Stomach (tissue), 4 donors: Measurements from ENCODE around the gene PNRC1.

Experiments used
- POLR2A ChIP-seq, 4 donors: fragments of 450-650 bp; IDR thresholded peaks; one replicate each; pipeline ENCODE4 v1.6.1; 2016; ENCODE audit warnings: antibody characterized with exemption in 4 of 4, control low read depth in 2 of 4, mild to moderate bottlenecking in 1 of 4, moderate library complexity in 1 of 4
- POLR2AphosphoS5 ChIP-seq, 3 donors: sonication (generic); formaldehyde crosslinking; IDR thresholded peaks; one replicate each; pipeline ENCODE4 v1.6.1; 2016; ENCODE audit warnings: antibody characterized with exemption in 3 of 3
- TF ChIP-seq, protein P1 (sequence below), 7 experiments: fragments of 450-650 bp in 4 of 7; fragments of 200-600 bp in 3 of 7; sonication (generic) in 3 of 7; IDR thresholded peaks; one replicate each; pipeline ENCODE4 v1.5.1; 2016 to 2019; ENCODE audit warnings: antibody characterized with exemption in 7 of 7, control low read depth in 2 of 7, mild to moderate bottlenecking in 1 of 7

DNA sequence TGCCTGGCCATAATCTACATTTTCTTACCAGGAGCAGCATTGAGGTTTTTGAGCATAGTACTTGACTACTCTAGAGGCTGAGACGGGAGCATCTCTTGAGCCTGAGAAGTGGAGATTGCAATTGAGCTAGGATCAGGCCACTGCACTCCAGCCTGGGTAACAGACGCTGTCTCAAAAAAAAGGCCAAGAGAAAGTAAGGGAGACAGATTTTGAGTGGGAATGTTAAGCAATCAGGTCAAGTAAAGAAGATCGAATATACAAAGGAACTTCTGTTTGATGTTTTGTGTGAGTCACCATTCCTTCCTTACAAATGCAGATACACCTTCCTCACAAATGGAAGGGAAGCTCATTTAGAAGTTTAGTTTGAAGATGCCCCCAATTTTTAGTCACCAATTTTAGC, 4.4 kb downstream of the PNRC1 start:
- TF ChIP-seq POLR2AphosphoS5 (IDR thresholded peaks at IDR 0.05) (peak in 1 of 3 donors; percentile 5), POLR2A (IDR thresholded peaks at IDR 0.05) (no peak)
- TF ChIP-seq, protein P1, sequence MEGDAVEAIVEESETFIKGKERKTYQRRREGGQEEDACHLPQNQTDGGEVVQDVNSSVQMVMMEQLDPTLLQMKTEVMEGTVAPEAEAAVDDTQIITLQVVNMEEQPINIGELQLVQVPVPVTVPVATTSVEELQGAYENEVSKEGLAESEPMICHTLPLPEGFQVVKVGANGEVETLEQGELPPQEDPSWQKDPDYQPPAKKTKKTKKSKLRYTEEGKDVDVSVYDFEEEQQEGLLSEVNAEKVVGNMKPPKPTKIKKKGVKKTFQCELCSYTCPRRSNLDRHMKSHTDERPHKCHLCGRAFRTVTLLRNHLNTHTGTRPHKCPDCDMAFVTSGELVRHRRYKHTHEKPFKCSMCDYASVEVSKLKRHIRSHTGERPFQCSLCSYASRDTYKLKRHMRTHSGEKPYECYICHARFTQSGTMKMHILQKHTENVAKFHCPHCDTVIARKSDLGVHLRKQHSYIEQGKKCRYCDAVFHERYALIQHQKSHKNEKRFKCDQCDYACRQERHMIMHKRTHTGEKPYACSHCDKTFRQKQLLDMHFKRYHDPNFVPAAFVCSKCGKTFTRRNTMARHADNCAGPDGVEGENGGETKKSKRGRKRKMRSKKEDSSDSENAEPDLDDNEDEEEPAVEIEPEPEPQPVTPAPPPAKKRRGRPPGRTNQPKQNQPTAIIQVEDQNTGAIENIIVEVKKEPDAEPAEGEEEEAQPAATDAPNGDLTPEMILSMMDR (IDR thresholded peaks at IDR 0.05) = no peak
